Body of pancreas (tissue), 4 donors: Measurements from ENCODE around the gene CDC45.

Experiments
- POLR2A ChIP-seq, 3 donors: fragments of 450-650 bp; IDR thresholded peaks; one replicate each; pipeline ENCODE4 v1.6.1; 2016; ENCODE audit warnings: antibody characterized with exemption in 3 of 3, mild to moderate bottlenecking in 2 of 3
- TF ChIP-seq, protein P1 (sequence below), 7 experiments: fragments of 450-650 bp in 4 of 7; fragments of 200-600 bp in 3 of 7; sonication (generic) in 3 of 7; IDR thresholded peaks; one replicate each; pipeline ENCODE4 v1.5.1; 2016 to 2019; ENCODE audit warnings: antibody characterized with exemption in 7 of 7

DNA sequence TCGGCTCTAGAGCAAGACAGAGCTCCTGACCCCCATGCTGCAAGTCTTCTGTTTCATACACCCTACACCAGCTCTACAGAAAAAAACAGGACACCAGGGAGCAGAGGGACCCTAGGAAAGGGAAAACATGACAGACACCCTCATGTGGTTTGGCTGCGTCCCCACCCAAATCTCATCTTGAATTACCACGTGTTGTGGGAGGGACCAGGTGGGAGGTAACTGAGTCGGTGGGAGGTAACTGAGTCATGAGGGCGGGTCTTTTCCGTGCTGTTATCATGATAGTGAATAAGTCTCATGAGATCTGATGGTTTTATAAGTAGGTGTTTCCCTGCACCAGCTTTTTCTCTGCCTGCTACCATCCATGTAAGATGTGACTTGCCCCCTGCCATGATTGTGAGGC lies 25.6 kb upstream of the CDC45 start:
- TF ChIP-seq, protein P1, sequence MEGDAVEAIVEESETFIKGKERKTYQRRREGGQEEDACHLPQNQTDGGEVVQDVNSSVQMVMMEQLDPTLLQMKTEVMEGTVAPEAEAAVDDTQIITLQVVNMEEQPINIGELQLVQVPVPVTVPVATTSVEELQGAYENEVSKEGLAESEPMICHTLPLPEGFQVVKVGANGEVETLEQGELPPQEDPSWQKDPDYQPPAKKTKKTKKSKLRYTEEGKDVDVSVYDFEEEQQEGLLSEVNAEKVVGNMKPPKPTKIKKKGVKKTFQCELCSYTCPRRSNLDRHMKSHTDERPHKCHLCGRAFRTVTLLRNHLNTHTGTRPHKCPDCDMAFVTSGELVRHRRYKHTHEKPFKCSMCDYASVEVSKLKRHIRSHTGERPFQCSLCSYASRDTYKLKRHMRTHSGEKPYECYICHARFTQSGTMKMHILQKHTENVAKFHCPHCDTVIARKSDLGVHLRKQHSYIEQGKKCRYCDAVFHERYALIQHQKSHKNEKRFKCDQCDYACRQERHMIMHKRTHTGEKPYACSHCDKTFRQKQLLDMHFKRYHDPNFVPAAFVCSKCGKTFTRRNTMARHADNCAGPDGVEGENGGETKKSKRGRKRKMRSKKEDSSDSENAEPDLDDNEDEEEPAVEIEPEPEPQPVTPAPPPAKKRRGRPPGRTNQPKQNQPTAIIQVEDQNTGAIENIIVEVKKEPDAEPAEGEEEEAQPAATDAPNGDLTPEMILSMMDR (IDR thresholded peaks at IDR 0.05): no peak
- TF ChIP-seq POLR2A (IDR thresholded peaks at IDR 0.05): no peak
